Prostate gland (tissue), 2 donors: ENCODE data around the gene GFM1.

Experiments used
- POLR2A ChIP-seq: fragments of 450-650 bp; IDR thresholded peaks from one replicate; pipeline ENCODE4 v1.6.1; 2016; ENCODE audit warnings: antibody characterized with exemption, mild to moderate bottlenecking
- POLR2AphosphoS5 ChIP-seq: sonication (generic); formaldehyde crosslinking; IDR thresholded peaks from one replicate; pipeline ENCODE4 v1.6.1; 2017; ENCODE audit warnings: antibody characterized with exemption
- TF ChIP-seq, protein P1 (sequence below), 4 experiments: fragments of 200-600 bp in 2 of 4; fragments of 450-650 bp in 2 of 4; sonication (generic) in 2 of 4; IDR thresholded peaks; 1 replicate in 3 of 4; 2 replicates in 1 of 4; pipeline ENCODE4 v1.5.1; 2016 to 2019; ENCODE audit warnings: antibody characterized with exemption in 4 of 4, mild to moderate bottlenecking in 2 of 4, moderate library complexity in 2 of 4

DNA sequence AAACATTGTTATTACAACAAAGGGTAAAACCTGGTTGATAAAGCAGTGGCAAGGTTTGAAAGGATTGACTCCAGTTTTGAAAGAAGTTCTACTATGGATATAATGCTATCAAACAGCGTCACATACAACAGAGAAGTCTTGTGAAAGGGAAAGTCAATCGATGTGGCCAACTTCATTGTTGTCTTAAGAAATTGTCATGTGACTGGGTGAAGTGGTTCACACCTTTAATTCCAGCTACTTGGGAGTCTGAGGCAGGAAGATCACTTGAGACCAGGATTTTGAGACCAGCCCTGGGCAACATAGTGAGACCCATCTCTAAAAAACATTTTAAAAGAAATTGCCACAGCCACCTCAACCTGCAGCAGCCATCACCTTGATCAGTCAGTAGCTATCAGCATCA is 34.4 kb downstream of the GFM1 start:
- TF ChIP-seq POLR2A = no peak
- TF ChIP-seq, protein P1, sequence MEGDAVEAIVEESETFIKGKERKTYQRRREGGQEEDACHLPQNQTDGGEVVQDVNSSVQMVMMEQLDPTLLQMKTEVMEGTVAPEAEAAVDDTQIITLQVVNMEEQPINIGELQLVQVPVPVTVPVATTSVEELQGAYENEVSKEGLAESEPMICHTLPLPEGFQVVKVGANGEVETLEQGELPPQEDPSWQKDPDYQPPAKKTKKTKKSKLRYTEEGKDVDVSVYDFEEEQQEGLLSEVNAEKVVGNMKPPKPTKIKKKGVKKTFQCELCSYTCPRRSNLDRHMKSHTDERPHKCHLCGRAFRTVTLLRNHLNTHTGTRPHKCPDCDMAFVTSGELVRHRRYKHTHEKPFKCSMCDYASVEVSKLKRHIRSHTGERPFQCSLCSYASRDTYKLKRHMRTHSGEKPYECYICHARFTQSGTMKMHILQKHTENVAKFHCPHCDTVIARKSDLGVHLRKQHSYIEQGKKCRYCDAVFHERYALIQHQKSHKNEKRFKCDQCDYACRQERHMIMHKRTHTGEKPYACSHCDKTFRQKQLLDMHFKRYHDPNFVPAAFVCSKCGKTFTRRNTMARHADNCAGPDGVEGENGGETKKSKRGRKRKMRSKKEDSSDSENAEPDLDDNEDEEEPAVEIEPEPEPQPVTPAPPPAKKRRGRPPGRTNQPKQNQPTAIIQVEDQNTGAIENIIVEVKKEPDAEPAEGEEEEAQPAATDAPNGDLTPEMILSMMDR (IDR thresholded peaks at IDR 0.05) = no peak
- TF ChIP-seq POLR2AphosphoS5 = no peak
